OCI-LY7 (cell line): ENCODE measurements around the gene PLA2G4C. TPM values are rescaled to one million over a fixed set of nuclear protein-coding genes. Genes with fewer than 3 reads are reported as not detected.

Experiments used
- BruUV-seq: library from RNA; stranded (reverse); fragments of 400-500 nt; replicated peaks from 2 replicates; lab custom pipeline; 2021; lab: Mats Ljungman, UMichigan
- CTCF ChIA-PET: fragments of 300-600 bp; sonication (Branson Sonifier 250); formaldehyde crosslinking; loops from one replicate; lab custom pipeline; 2022; ENCODE audit warnings: antibody characterized with exemption; ENCODE audit not compliant: unreplicated experiment; lab: Charles Lee
- POLR2A ChIA-PET: fragments of 300-600 bp; sonication (Branson Sonifier 250); formaldehyde crosslinking; loops from one replicate; lab custom pipeline; 2022; ENCODE audit warnings: antibody characterized with exemption; lab: Charles Lee
- DNase-seq: peaks from one replicate; pipeline ENCODE4 v3.0.0-alpha.2; 2015; ENCODE audit warnings: low spot score
- H2AFZ ChIP-seq: fragments of 200-600 bp; sonication (generic), shearing (Covaris generic); 2 replicates; pipeline ENCODE4 v1.6.1; 2014; ENCODE audit warnings: mild to moderate bottlenecking, antibody characterized with exemption, low read length, moderate library complexity
- H3K27ac ChIP-seq: fragments of 200-600 bp; sonication (generic); 2 replicates; pipeline ENCODE4 v1.5.1; 2014; ENCODE audit warnings: mixed run types, low read depth, mild to moderate bottlenecking, moderate library complexity, low read length, inconsistent platforms; ENCODE audit not compliant: poor library complexity, severe bottlenecking
- H3K36me3 ChIP-seq: fragments of 200-600 bp; sonication (generic); 2 replicates; pipeline ENCODE4 v1.6.1; 2014; ENCODE audit warnings: mild to moderate bottlenecking, antibody characterized with exemption, low read length, moderate library complexity, mixed read lengths; ENCODE audit not compliant: insufficient read depth
- H3K4me1 ChIP-seq: fragments of 200-600 bp; sonication (generic); 2 replicates; pipeline ENCODE4 v1.5.1; 2014; ENCODE audit warnings: mild to moderate bottlenecking, low read length; ENCODE audit not compliant: insufficient read depth, poor library complexity, severe bottlenecking
- H3K4me2 ChIP-seq: fragments of 200-600 bp; sonication (generic); 2 replicates; pipeline ENCODE4 v1.6.1; 2014; ENCODE audit warnings: mild to moderate bottlenecking, low read length
- H3K4me3 ChIP-seq: fragments of 200-600 bp; sonication (generic); 2 replicates; pipeline ENCODE4 v1.5.1; 2014; ENCODE audit warnings: mild to moderate bottlenecking, low read depth, low read length; ENCODE audit not compliant: poor library complexity, severe bottlenecking
- H3K79me2 ChIP-seq: fragments of 200-600 bp; sonication (generic); 2 replicates; pipeline ENCODE4 v1.6.1; 2016; ENCODE audit warnings: low read depth, mild to moderate bottlenecking, low read length, moderate library complexity, mixed read lengths; ENCODE audit not compliant: insufficient read depth
- H3K9me2 ChIP-seq: fragments of 200-600 bp; sonication (generic); 2 replicates; pipeline ENCODE4 v1.6.1; 2016; ENCODE audit warnings: mild to moderate bottlenecking, low read length, mixed read lengths; ENCODE audit not compliant: insufficient read depth
- H3K9me3 ChIP-seq: fragments of 200-600 bp; sonication (generic); 2 replicates; pipeline ENCODE4 v1.6.1; 2014; ENCODE audit warnings: mild to moderate bottlenecking, mixed run types, low read length, mixed read lengths
- H4K20me1 ChIP-seq: fragments of 200-600 bp; sonication (generic); 2 replicates; pipeline ENCODE4 v1.6.1; 2014; ENCODE audit warnings: mild to moderate bottlenecking, antibody characterized with exemption, low read length, moderate library complexity, mixed read lengths; ENCODE audit not compliant: insufficient read depth
- CTCF ChIP-seq: fragments of 200-600 bp; sonication (generic); conservative IDR thresholded peaks from 2 replicates; pipeline ENCODE4 v1.5.1; 2014; ENCODE audit warnings: mild to moderate bottlenecking, antibody characterized with exemption, low read length, moderate library complexity, mixed read lengths
- EZH2phosphoT487 ChIP-seq: fragments of 200-600 bp; sonication (generic); IDR thresholded peaks from 2 replicates; pipeline ENCODE4 v1.6.1; 2018; ENCODE audit warnings: low read depth, borderline replicate concordance, mild to moderate bottlenecking, mixed run types, antibody characterized with exemption, low read length, moderate library complexity, mixed read lengths
- intact Hi-C: fragments of 100-400 bp; cut with micrococcal nuclease; formaldehyde crosslinking; loops from one replicate; pipeline ENCODE4 v1.10.0; 2022; ENCODE audit not compliant: unreplicated experiment
- total RNA-seq, 2 experiments: library from RNA; depleted of rRNA in 1 of 2; stranded (reverse); fragments of >200 nt in 1 of 2; shearing (Covaris generic) in 1 of 2; gene quantifications; 2 replicates each; pipeline ENCODE4 v1.2.3, GENCODE V29; 2014 to 2022

PLA2G4C gene
- total RNA-seq, 2 experiments from 2014 or later: 0.98 to 1.4 TPM

GRCh38 chr19:48053076-48053475 lies 57.5 kb downstream of the PLA2G4C start:
- CTCF ChIA-PET: no interaction called here
- POLR2A ChIA-PET: no interaction called here

GRCh38 chr19:48051335-48052033 lies 59.1 kb downstream of the PLA2G4C start:
- Histone ChIP-seq H3K9me3 (no peaks in the 10 kb centered on the region), H3K4me1 (no peaks in the 10 kb centered on the region), H3K4me3 (no peak overlapping the region), H3K27ac (no peak overlapping the region), H2AFZ (no peak overlapping the region), H3K79me2 (no peaks in the 10 kb centered on the region), H3K9me2 (no peaks in the 10 kb centered on the region), H4K20me1 (no peaks in the 10 kb centered on the region), H3K36me3 (no peaks in the 10 kb centered on the region), H3K4me2 (no peak overlapping the region)
- TF ChIP-seq CTCF: no peak
- no peak for TF ChIP-seq EZH2phosphoT487
- intact Hi-C loops: no loop called here
- DNase-seq: no peak
- BruUV-seq: no TSS peak
- POLR2A ChIA-PET: no interaction called here
- CTCF ChIA-PET: no interaction called here

More at GRCh38 chr19:48053076-48053475, 57.5 kb downstream of the PLA2G4C start:
- no TSS peak for BruUV-seq
- H3K9me3 ChIP-seq: no peaks in the 10 kb centered on the region
- TF ChIP-seq EZH2phosphoT487: no peak
- no peak for TF ChIP-seq CTCF
- H3K79me2 ChIP-seq: no peaks in the 10 kb centered on the region
- H3K4me2 ChIP-seq: no peak overlapping the region
- no peaks in the 10 kb centered on the region for H3K9me2 ChIP-seq
- no peaks in the 10 kb centered on the region for H3K36me3 ChIP-seq
- DNase-seq: no peak
- intact Hi-C loops: no loop called here
- no peak overlapping the region for H3K4me3 ChIP-seq
- no peaks in the 10 kb centered on the region for H4K20me1 ChIP-seq
- no peak overlapping the region for H2AFZ ChIP-seq
- no peaks in the 10 kb centered on the region for H3K4me1 ChIP-seq
- no peak overlapping the region for H3K27ac ChIP-seq

- H3K4me3 ChIP-seq: no peak overlapping the region
- H3K36me3 ChIP-seq: no peaks in the 10 kb centered on the region
- no TSS peak for BruUV-seq
- H3K9me3 ChIP-seq: no peaks in the 10 kb centered on the region
- no peaks in the 10 kb centered on the region for H3K4me1 ChIP-seq
- no peaks in the 10 kb centered on the region for H3K9me2 ChIP-seq
- TF ChIP-seq CTCF (no peak), EZH2phosphoT487 (no peak)
- no peak overlapping the region for H3K27ac ChIP-seq
- H2AFZ ChIP-seq: no peak overlapping the region
- DNase-seq: no peak
- no peak overlapping the region for H3K4me2 ChIP-seq
- intact Hi-C loops: no loop called here
- ChIA-PET POLR2A (no interaction called here), CTCF (no interaction called here)
- H4K20me1 ChIP-seq: no peaks in the 10 kb centered on the region
- H3K79me2 ChIP-seq: no peaks in the 10 kb centered on the region
Observed at GRCh38 chr19:48044561-48044960, 66.1 kb downstream of the PLA2G4C start.
